Sigmoid colon (tissue), 4 donors: ENCODE measurements around the gene PPP1R14B.

ENCODE experiments used
- EP300 ChIP-seq, 4 donors: sonication (generic); formaldehyde crosslinking; IDR thresholded peaks; one replicate each; pipeline ENCODE4 v1.6.1; 2017; ENCODE audit warnings: antibody characterized with exemption in 4 of 4
- POLR2AphosphoS5 ChIP-seq, 4 donors: sonication (generic); formaldehyde crosslinking; IDR thresholded peaks; one replicate each; pipeline ENCODE4 v1.6.1; 2017; ENCODE audit warnings: antibody characterized with exemption in 4 of 4
- TF ChIP-seq, protein P1 (sequence below), 4 experiments: fragments of 450-650 bp in 3 of 4; fragments of 200-600 bp in 1 of 4; IDR thresholded peaks; one replicate each; pipeline ENCODE4 v1.5.1; 2016 to 2019; ENCODE audit warnings: antibody characterized with exemption in 4 of 4, mild to moderate bottlenecking in 3 of 4, moderate library complexity in 2 of 4

DNA sequence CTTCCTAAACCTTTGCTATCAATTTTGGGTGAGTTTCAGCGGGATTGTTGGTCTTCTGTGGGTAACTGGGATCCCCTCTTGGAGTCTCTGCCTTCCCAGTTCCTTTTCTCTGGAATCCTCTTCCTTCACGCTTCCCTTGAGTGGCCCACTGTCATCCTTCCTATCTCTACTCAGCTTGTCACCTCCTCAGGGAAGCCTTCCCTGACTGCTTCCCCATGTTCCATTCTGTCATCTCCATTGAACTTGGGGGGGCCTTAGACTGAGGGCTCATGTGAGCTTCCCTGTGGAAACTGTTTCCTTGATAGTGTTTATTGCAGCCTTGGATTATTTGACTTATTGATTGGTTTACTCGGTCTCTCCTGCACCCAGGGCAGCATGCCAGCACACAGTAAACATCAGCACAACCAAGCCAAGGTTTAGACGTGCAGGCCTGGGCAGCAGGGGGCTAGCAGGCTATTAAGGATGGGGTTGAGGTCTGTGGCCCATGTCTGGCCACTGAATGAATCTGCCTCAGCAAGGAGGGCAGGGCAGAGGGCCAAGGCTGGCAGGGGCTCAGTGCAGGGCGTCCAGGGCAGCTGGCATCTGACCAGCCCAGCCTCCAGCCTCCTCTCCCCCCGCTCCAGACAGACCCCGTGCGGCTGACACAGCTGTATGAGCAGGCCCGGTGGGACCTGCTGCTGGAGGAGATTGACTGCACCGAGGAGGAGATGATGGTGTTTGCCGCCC lies 28.0 kb downstream of the PPP1R14B start:
- TF ChIP-seq EP300 (IDR thresholded peaks at IDR 0.05) (no peak), POLR2AphosphoS5 (IDR thresholded peaks at IDR 0.05) (no peak)
- TF ChIP-seq, protein P1, sequence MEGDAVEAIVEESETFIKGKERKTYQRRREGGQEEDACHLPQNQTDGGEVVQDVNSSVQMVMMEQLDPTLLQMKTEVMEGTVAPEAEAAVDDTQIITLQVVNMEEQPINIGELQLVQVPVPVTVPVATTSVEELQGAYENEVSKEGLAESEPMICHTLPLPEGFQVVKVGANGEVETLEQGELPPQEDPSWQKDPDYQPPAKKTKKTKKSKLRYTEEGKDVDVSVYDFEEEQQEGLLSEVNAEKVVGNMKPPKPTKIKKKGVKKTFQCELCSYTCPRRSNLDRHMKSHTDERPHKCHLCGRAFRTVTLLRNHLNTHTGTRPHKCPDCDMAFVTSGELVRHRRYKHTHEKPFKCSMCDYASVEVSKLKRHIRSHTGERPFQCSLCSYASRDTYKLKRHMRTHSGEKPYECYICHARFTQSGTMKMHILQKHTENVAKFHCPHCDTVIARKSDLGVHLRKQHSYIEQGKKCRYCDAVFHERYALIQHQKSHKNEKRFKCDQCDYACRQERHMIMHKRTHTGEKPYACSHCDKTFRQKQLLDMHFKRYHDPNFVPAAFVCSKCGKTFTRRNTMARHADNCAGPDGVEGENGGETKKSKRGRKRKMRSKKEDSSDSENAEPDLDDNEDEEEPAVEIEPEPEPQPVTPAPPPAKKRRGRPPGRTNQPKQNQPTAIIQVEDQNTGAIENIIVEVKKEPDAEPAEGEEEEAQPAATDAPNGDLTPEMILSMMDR (IDR thresholded peaks at IDR 0.05), result no peak
